LNCAP (cell line): ENCODE results near the gene GPATCH2L.

Experiments
- TF ChIP-seq, protein P1 (sequence below): fragments of 450-650 bp; IDR thresholded peaks from 2 replicates; pipeline ENCODE4 v1.5.1; 2017; ENCODE audit warnings: mild to moderate bottlenecking

GPATCH2L gene

DNA sequence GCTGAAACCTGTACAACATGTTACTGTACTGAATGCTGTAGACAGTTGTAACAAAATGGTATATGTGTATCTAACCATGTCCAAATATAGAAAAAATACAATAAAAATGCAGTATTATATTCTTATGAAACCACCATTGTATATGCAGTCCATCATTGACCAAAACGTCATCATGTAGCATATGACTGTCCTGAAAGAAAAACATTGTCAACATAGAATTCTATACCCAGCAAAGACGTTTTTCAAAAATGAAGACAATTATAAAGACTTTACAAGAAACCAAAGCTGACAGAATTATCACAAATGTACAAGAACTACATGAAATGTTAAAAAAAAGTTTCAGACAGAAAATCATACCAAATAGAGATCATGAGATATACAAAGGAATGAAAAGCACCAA lies 8.1 kb upstream of the GPATCH2L start:
- TF ChIP-seq, protein P1, sequence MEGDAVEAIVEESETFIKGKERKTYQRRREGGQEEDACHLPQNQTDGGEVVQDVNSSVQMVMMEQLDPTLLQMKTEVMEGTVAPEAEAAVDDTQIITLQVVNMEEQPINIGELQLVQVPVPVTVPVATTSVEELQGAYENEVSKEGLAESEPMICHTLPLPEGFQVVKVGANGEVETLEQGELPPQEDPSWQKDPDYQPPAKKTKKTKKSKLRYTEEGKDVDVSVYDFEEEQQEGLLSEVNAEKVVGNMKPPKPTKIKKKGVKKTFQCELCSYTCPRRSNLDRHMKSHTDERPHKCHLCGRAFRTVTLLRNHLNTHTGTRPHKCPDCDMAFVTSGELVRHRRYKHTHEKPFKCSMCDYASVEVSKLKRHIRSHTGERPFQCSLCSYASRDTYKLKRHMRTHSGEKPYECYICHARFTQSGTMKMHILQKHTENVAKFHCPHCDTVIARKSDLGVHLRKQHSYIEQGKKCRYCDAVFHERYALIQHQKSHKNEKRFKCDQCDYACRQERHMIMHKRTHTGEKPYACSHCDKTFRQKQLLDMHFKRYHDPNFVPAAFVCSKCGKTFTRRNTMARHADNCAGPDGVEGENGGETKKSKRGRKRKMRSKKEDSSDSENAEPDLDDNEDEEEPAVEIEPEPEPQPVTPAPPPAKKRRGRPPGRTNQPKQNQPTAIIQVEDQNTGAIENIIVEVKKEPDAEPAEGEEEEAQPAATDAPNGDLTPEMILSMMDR = no peak

DNA sequence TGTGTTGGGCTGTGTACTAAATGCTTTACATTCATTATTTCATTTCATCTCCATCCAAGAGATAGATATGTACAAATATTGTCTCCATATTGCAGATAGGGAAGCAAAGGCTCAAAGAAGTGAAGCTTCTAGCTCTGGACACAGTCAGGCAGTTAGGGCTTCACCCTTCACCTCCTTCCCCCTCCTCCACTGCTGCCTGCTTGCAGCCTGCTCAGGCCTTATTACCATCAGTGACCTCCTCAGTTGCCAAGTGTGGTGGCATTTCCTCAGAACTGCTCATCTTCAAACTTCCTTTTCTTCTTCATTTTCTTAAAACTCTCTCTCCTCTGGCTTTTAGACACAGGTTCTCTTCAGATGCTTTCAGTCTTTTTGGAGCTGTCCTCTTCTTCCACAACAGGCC lies 4.7 kb upstream of the GPATCH2L start:
- TF ChIP-seq, protein P1 = no peak

DNA sequence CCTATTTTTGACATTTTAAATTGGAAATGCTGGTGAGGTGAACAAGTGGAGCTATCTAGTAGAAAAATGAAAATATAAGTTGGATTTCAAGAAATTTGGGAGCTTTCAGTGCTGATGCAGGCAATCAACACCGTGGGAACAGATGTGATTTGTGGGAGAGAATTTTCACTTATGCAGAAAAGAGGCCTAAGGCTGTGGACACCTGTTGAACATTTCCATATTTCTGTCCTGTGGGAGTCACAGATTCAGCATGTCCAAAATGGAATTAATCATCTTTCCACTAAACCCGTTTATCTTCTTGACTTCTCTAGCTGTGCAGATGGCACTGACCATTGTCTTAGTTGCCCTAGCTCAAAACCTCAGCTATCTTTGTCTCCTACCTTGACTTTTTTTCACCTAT lies 2.5 kb upstream of the GPATCH2L start:
- TF ChIP-seq, protein P1 = no peak

DNA sequence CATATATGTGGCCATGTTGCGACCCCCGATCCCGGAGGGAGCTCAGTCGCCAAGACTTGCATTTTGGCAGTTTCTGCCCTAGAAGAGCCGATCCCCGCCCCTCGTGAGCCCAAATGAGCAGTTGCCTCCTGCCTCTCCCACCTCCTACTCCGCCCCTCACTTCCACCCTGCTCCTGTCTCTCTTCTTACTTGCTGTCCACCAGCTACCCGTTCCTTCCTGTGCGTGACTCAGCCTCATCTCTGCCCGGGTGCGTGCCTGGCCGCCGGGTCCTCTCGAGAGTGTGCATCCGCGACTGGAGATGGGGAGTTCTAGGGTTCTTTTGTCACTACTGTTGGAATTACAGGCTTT lies 585 bp downstream of the GPATCH2L start:
- TF ChIP-seq, protein P1 = no peak

DNA sequence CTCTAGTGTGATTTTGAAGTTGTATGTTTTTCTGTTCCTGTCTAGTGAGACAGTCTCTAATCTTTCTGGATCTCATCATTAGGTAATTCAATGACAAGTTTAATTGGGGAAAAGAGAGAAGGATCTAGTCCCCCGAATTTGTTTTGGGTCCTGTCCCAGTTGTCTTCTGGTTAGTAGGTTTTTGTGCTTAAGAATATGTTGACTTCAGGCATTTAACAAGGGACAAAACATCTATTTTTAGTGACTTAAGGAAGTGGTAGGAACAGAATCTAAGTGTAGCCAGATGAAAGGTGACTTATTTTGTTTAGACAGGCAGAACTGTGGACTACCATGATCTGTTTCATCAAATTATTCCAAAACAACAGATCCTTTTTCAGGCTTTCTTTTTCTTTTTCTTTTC lies 2.2 kb downstream of the GPATCH2L start:
- TF ChIP-seq, protein P1 = no peak

DNA sequence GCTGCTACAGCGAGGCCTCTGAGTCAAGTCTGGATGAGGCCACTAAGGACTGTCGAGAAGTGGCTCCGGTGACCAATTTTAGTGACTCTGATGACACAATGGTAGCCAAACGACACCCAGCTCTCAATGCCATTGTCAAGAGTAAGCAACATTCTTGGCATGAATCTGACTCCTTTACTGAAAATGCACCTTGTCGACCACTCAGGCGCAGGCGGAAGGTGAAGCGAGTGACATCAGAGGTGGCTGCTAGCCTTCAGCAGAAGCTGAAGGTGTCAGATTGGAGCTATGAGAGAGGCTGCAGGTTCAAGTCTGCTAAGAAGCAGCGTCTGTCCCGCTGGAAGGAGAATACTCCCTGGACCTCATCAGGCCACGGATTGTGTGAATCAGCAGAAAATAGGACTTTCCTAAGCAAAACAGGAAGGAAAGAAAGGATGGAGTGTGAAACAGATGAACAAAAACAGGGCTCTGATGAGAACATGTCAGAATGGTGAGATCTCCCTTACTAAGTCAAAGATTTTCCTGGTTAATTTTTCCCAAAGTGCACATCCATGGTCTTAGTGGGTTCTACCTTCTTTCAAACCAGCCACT lies 2.9 kb downstream of the GPATCH2L start:
- TF ChIP-seq, protein P1 = no peak

DNA sequence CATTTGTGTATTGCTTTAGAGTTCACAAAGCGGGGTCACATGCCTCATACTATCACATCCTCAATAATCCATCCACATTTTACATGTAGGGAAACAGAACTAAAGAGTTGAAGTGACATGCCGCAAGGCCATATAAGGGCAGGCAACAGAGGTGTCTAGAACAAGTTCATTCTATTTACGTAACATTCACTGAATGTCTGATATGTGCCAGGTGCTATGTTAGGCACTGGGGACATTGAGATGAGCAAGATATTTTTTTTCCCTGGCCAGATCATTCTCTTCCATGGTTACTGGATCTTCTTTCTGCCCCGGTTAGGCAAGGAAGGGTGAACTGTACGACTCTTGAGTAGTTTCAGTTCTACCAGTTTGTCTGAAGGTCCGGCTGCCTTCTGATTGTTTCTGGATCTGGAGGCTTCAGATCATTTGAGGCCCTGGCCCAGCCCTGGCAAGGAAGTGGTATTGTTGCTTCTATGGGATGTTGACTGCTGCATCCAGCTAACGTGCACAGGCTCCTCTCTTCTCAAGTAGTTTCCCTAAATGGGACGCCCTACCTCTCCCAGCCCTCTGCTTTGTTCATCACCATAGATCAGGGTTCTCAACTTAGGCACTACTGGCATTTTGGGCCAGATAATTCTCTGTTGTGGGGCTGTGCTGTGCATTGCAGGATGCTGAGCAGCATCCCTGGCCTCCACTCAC lies 12.1 kb downstream of the GPATCH2L start:
- TF ChIP-seq, protein P1 = no peak
